PC-9 (cell line): ENCODE results near the gene ZSCAN25. TPM values are rescaled to one million over a fixed set of nuclear protein-coding genes. Genes with fewer than 3 reads are reported as not detected.

Experiments
- BruUV-seq: library from RNA; stranded (reverse); fragments of 400-500 nt; replicated peaks from 2 replicates; lab custom pipeline; 2021; lab: Mats Ljungman, UMichigan
- CTCF ChIA-PET: fragments of 300-600 bp; sonication (Branson Sonifier 250); formaldehyde crosslinking; loops from one replicate; lab custom pipeline; 2022; ENCODE audit warnings: antibody characterized with exemption; lab: Charles Lee
- POLR2A ChIA-PET: fragments of 300-600 bp; sonication (Branson Sonifier 250); formaldehyde crosslinking; loops from one replicate; lab custom pipeline; 2022; ENCODE audit warnings: antibody characterized with exemption; ENCODE audit not compliant: unreplicated experiment; lab: Charles Lee
- DNase-seq, 2 experiments: peaks; one replicate each; pipeline versions ENCODE4 v3.0.0 to v3.0.0-alpha.2; 2015 to 2022; ENCODE audit warnings: mixed read lengths in 1 of 2
- H2AFZ ChIP-seq: fragments of 200-600 bp; sonication (generic); 2 replicates; pipeline ENCODE4 v1.8.1; 2017; ENCODE audit warnings: antibody characterized with exemption
- H3F3A ChIP-seq: fragments of 200-600 bp; sonication (generic); 2 replicates; pipeline ENCODE4 v1.8.1; 2017; ENCODE audit warnings: antibody characterized with exemption, mild to moderate bottlenecking, low read depth; ENCODE audit not compliant: insufficient read depth
- H3K27ac ChIP-seq: fragments of 200-600 bp; sonication (generic); 2 replicates; pipeline ENCODE4 v1.6.1; 2016; ENCODE audit warnings: mixed run types
- H3K27me3 ChIP-seq: fragments of 200-600 bp; sonication (generic); 2 replicates; pipeline ENCODE4 v1.6.1; 2016; ENCODE audit warnings: low read depth, mixed run types; ENCODE audit not compliant: insufficient read depth
- H3K36me3 ChIP-seq: fragments of 200-600 bp; sonication (generic); 2 replicates; pipeline ENCODE4 v1.6.1; 2016; ENCODE audit warnings: low read depth, mixed run types
- H3K4me1 ChIP-seq: fragments of 200-600 bp; sonication (generic); replicated peaks from 2 replicates; pipeline ENCODE4 v1.6.1; 2016; ENCODE audit warnings: mixed run types; ENCODE audit not compliant: insufficient read depth
- H3K4me2 ChIP-seq: fragments of 200-600 bp; sonication (generic); 2 replicates; pipeline ENCODE4 v1.6.1; 2017; ENCODE audit warnings: mixed run types
- H3K4me3 ChIP-seq: fragments of 200-600 bp; sonication (generic); 2 replicates; pipeline ENCODE4 v1.6.1; 2016; ENCODE audit warnings: mixed run types
- H3K79me2 ChIP-seq: fragments of 200-600 bp; sonication (generic); 2 replicates; pipeline ENCODE4 v1.6.1; 2017; ENCODE audit warnings: low read depth, mixed run types
- H3K9me2 ChIP-seq: fragments of 200-600 bp; sonication (generic); 2 replicates; pipeline ENCODE4 v1.8.1; 2017; ENCODE audit warnings: mild to moderate bottlenecking; ENCODE audit not compliant: insufficient read depth
- H3K9me3 ChIP-seq: fragments of 200-600 bp; sonication (generic); 2 replicates; pipeline ENCODE4 v1.8.1; 2016; ENCODE audit warnings: low read depth; ENCODE audit not compliant: insufficient read depth
- H4K20me1 ChIP-seq: fragments of 200-600 bp; sonication (generic); 2 replicates; pipeline ENCODE4 v1.8.1; 2017; ENCODE audit not compliant: insufficient read depth
- CTCF ChIP-seq: fragments of 200-600 bp; sonication (generic); conservative IDR thresholded peaks from 2 replicates; pipeline ENCODE4 v1.6.1; 2017; ENCODE audit warnings: mixed run types, antibody characterized with exemption, mild to moderate bottlenecking, moderate library complexity
- EZH2 ChIP-seq: fragments of 200-600 bp; sonication (generic); IDR thresholded peaks from 2 replicates; pipeline ENCODE4 v1.8.0; 2017; ENCODE audit warnings: antibody characterized with exemption, low read depth
- intact Hi-C: fragments of 100-400 bp; cut with micrococcal nuclease; formaldehyde crosslinking; loops from one replicate; pipeline ENCODE4 v1.10.0; 2022; ENCODE audit not compliant: unreplicated experiment
- total RNA-seq: library from RNA; stranded (reverse); gene quantifications from 2 replicates; pipeline ENCODE4 v1.2.3, GENCODE V29; 2021

The ZSCAN25 gene
- total RNA-seq, 1 experiment from 2014 or later: 21.8 TPM

DNA sequence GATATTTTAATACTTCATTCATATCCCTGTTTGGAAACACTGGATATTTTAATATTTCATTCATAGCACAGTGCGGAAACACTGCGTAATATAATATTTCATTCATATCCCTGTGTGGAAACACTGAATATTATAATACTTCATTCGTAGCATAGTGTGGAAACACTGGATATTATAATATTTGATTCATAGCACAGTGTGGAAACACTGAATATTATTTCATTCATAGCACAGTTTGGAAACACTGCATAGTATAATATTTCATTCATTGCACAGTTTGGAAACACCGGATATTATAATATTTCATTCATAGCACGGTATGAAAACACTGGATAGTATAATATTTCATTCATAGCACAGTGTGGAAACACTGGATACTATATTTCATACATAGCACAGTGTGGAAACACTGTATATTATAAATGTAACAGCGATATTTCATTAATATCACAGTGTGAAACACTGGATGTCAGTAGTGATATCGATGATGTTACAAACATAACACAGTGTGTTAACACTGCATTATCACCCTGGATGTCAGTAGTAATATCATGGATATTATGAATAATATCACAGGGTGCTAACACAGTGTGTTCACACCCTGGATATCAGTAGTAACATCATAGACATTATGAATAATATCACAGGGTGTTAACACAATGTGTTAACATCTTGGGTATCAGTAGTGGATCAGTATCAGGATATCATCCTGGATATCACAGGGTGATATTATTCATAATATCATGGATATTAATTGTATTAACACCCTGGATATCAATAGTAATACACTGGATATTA lies 21.6 kb upstream of the ZSCAN25 start:
- no peaks in the 10 kb centered on the region for H3K9me3 ChIP-seq
- POLR2A ChIA-PET: no interaction called here
- no peak overlapping the region for H2AFZ ChIP-seq
- CTCF ChIA-PET: no interaction called here
- no peak overlapping the region for H3K27ac ChIP-seq
- no peak for TF ChIP-seq CTCF
- no peak for TF ChIP-seq EZH2
- no peak overlapping the region for H3K4me3 ChIP-seq
- intact Hi-C loops: no loop called here
- no peaks in the 10 kb centered on the region for H3K9me2 ChIP-seq
- no peaks in the 10 kb centered on the region for H3K4me1 ChIP-seq
- no peaks in the 10 kb centered on the region for H3F3A ChIP-seq
- 0 out of 2 replicates have a peak, but pooled peaks cover 7% of the 10 kb centered on the region for H3K27me3 ChIP-seq
- BruUV-seq: no TSS peak
- DNase-seq: no peak
- H3K36me3 ChIP-seq: no peaks in the 10 kb centered on the region
- no peak overlapping the region for H3K4me2 ChIP-seq
- H4K20me1 ChIP-seq: no peaks in the 10 kb centered on the region
- no peaks in the 10 kb centered on the region for H3K79me2 ChIP-seq

- Histone ChIP-seq H3K27ac (no peak overlapping the region), H3K4me3 (no peak overlapping the region), H3K27me3 (0 out of 2 replicates have a peak, but pooled peaks cover 7% of the 10 kb centered on the region), H3K79me2 (no peaks in the 10 kb centered on the region), H3K36me3 (no peaks in the 10 kb centered on the region), H4K20me1 (no peaks in the 10 kb centered on the region), H2AFZ (no peak overlapping the region), H3K9me3 (no peaks in the 10 kb centered on the region), H3K4me2 (no peak overlapping the region), H3K4me1 (no peaks in the 10 kb centered on the region), H3K9me2 (no peaks in the 10 kb centered on the region), H3F3A (no peaks in the 10 kb centered on the region)
- no TSS peak for BruUV-seq
- POLR2A ChIA-PET: no interaction called here
- DNase-seq: no peak
- TF ChIP-seq CTCF (no peak), EZH2 (no peak)
- CTCF ChIA-PET: no interaction called here
- intact Hi-C loops: no loop called here
Observed at GRCh38 chr7:99596408-99596955, 20.3 kb upstream of the ZSCAN25 start.

DNA sequence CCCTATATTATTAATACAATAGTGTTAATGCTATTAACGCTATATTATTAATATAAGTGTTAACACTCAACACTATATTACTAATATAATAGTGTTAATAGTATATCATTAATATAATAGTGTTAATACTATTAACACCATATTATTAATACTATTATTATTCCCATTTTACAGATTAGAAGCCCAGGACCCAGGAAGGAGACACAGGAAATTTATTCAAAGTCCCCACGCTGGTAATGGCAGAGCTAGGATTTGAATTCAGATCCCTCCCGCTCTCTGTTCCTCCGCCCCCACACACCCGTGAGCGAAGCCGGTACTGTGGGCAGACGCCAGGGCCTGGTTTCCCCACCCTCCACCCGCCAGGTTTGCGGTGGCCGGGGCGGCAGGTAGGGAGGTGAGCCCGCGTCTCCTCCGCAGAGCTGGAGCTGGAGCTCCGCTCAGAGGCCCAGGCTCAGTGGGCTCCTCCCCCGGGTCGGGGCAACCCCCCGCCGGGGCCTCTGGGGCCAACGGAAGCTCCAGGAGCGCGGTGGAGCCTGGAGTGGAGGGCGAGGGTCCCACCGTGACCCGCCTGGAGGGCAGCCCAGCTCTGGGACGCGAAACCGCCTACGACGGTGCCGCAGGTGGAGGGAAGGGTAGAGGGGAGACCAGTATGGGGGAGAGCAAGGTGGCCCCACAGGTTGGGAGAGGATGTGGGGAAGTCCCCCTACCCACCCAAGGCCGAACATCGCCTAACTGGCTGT lies 18.8 kb upstream of the ZSCAN25 start, which contains the start of gene TMEM225B:
TSS of gene TMEM225B (plus strand) at position 506 of the 740 bp plus-strand sequence. CDS start 6,122 bp downstream, outside the sequence.
- Histone ChIP-seq H3K9me3 (no peaks in the 10 kb centered on the region), H4K20me1 (no peaks in the 10 kb centered on the region), H3K4me3 (no peak within 1 kb of the TSS), H3K27me3 (0 out of 2 replicates have a peak, but pooled peaks cover 6% of the 10 kb centered on the region), H3K79me2 (no peaks in the 10 kb centered on the region), H3K9me2 (no peaks in the 10 kb centered on the region), H3K4me1 (no peaks in the 10 kb centered on the region), H3F3A (no peaks in the 10 kb centered on the region), H3K4me2 (no peak within 1 kb of the TSS), H3K27ac (no peak within 1 kb of the TSS), H2AFZ (no peak within 1 kb of the TSS), H3K36me3 (no peaks in the 10 kb centered on the region)
- ChIA-PET POLR2A (no interaction called here), CTCF (no interaction called here)
- no peak for DNase-seq
- no TSS peak for BruUV-seq
- intact Hi-C loops: no loop called here
- no peak for TF ChIP-seq EZH2
- no peak for TF ChIP-seq CTCF
